Neuronal stem cell (in vitro differentiated cells): ENCODE results near the gene SQSTM1. TPM values are rescaled to one million over a fixed set of nuclear protein-coding genes. Genes with fewer than 3 reads are reported as not detected.

Experiments used
- DNase-seq: peaks from one replicate; pipeline ENCODE4 v3.0.0-alpha.2; 2013; ENCODE audit warnings: low spot score
- H2AFZ ChIP-seq: one replicate; pipeline ENCODE4 v1.6.1; 2013; ENCODE audit warnings: mild to moderate bottlenecking, low read length, inconsistent platforms
- H2AK5ac ChIP-seq: 2 replicates; pipeline ENCODE4 v1.6.1; 2013; ENCODE audit warnings: low read depth, mild to moderate bottlenecking, inconsistent platforms, low read length, moderate library complexity, mixed read lengths
- H2BK120ac ChIP-seq: 2 replicates; pipeline ENCODE4 v1.6.1; 2013; ENCODE audit warnings: low read depth, mild to moderate bottlenecking, inconsistent platforms, low read length, moderate library complexity, mixed read lengths
- H2BK12ac ChIP-seq: one replicate; pipeline ENCODE4 v1.6.1; 2013; ENCODE audit warnings: low read length, inconsistent platforms
- H2BK15ac ChIP-seq: 2 replicates; pipeline ENCODE4 v1.6.1; 2013; ENCODE audit warnings: mild to moderate bottlenecking, low read length, inconsistent platforms, mixed read lengths
- H2BK5ac ChIP-seq: one replicate; pipeline ENCODE4 v1.6.1; 2013; ENCODE audit warnings: inconsistent platforms, mild to moderate bottlenecking, low read length, moderate library complexity
- H3K14ac ChIP-seq: one replicate; pipeline ENCODE4 v1.6.1; 2013; ENCODE audit warnings: low read length, inconsistent platforms
- H3K18ac ChIP-seq: 2 replicates; pipeline ENCODE4 v1.6.1; 2013; ENCODE audit warnings: low read length, inconsistent platforms
- H3K23ac ChIP-seq: 2 replicates; pipeline ENCODE4 v1.6.1; 2013; ENCODE audit warnings: low read depth, mild to moderate bottlenecking, mixed read lengths, low read length, inconsistent platforms; ENCODE audit not compliant: poor library complexity
- H3K27ac ChIP-seq: replicated peaks from 3 replicates; pipeline ENCODE4 v1.5.1; 2013; ENCODE audit warnings: low read length, inconsistent platforms
- H3K27me3 ChIP-seq, 3 experiments: 2 replicates each; pipeline ENCODE4 v1.6.1; 2013; ENCODE audit warnings: low read length in 3 of 3, mild to moderate bottlenecking in 2 of 3, inconsistent platforms in 1 of 3, low read depth in 1 of 3, mixed read lengths in 1 of 3, moderate library complexity in 1 of 3; ENCODE audit not compliant: control insufficient read depth in 3 of 3, insufficient read depth in 3 of 3
- H3K36me3 ChIP-seq, 2 donors: replicated peaks in 1 of 2; 2 replicates each; pipeline ENCODE4 v1.6.1; 2013; ENCODE audit warnings: low read length in 2 of 2; ENCODE audit not compliant: control insufficient read depth in 2 of 2, insufficient read depth in 2 of 2
- H3K4ac ChIP-seq: 2 replicates; pipeline ENCODE4 v1.6.1; 2013; ENCODE audit warnings: inconsistent platforms, mild to moderate bottlenecking, low read length, moderate library complexity
- H3K4me1 ChIP-seq, 2 donors: 1 replicate in 1 of 2; 2 replicates in 1 of 2; pipeline ENCODE4 v1.6.1; 2013; ENCODE audit warnings: low read length in 2 of 2, low read depth in 1 of 2; ENCODE audit not compliant: control insufficient read depth in 2 of 2, insufficient read depth in 1 of 2
- H3K4me2 ChIP-seq: one replicate; pipeline ENCODE4 v1.6.1; 2013; ENCODE audit warnings: mild to moderate bottlenecking, low read length, inconsistent platforms; ENCODE audit not compliant: insufficient read depth, poor library complexity, severe bottlenecking
- H3K4me3 ChIP-seq, 2 donors: 2 replicates each; pipeline ENCODE4 v1.5.1; 2013; ENCODE audit warnings: low read length in 2 of 2, mild to moderate bottlenecking in 2 of 2, inconsistent platforms in 1 of 2, moderate library complexity in 1 of 2
- H3K79me1 ChIP-seq: one replicate; pipeline ENCODE4 v1.6.1; 2013; ENCODE audit warnings: low read depth, mild to moderate bottlenecking, inconsistent platforms, low read length, moderate library complexity
- H3K9ac ChIP-seq: one replicate; pipeline ENCODE4 v1.6.1; 2013; ENCODE audit warnings: mild to moderate bottlenecking, low read depth, low read length, inconsistent platforms; ENCODE audit not compliant: poor library complexity
- H3K9me3 ChIP-seq, 2 donors: replicated peaks in 1 of 2; 2 replicates each; pipeline versions ENCODE3 to v1.6.1; 2013; ENCODE audit warnings: low read length in 2 of 2, mild to moderate bottlenecking in 2 of 2, inconsistent platforms in 1 of 2, low read depth in 1 of 2, mixed read lengths in 1 of 2, moderate library complexity in 1 of 2; ENCODE audit not compliant: control insufficient read depth in 2 of 2, insufficient read depth in 1 of 2
- H4K8ac ChIP-seq: one replicate; pipeline ENCODE4 v1.6.1; 2013; ENCODE audit warnings: low read depth, mild to moderate bottlenecking, inconsistent platforms, low read length, moderate library complexity
- H4K91ac ChIP-seq: one replicate; pipeline ENCODE4 v1.6.1; 2013; ENCODE audit warnings: low read length, low read depth, mild to moderate bottlenecking, inconsistent platforms; ENCODE audit not compliant: poor library complexity
- WGBS, 2 donors: extraction: QIAGEN DNeasy Blood & Tissue Kit; methylation state at CpG; one replicate each; pipeline ENCODE4 v1.1.7; 2013; ENCODE audit warnings: missing lambda C conversion rate in 2 of 2, mixed read lengths in 1 of 2; ENCODE audit not compliant: insufficient read length in 2 of 2, insufficient replicate concordance in 1 of 2; ENCODE audit errors: extremely low coverage in 2 of 2; 5-methylcytosine and 5-hydroxymethylcytosine counted together
- polyA plus RNA-seq, 2 experiments: library from polyadenylated mRNA; stranded (reverse); fragments of 200-250 nt; gene quantifications; one replicate each; pipeline ENCODE4 v1.2.3, GENCODE V29; 2013

SQSTM1 gene
- 52.6 TPM for polyA plus RNA-seq (2013, experiment 1 of 2)
- polyA plus RNA-seq (2013, experiment 2 of 2) = 53.4 TPM

- Histone ChIP-seq H2BK120ac (peak within 1 kb of the TSS; percentile 99), H3K18ac (peak within 1 kb of the TSS; percentile 99), H2BK5ac (peak within 1 kb of the TSS; percentile 98), H3K27ac (peak within 1 kb of the TSS; percentile 88), H3K9me3 (peaks cover 0 to 2% of the 10 kb centered on the region in 2 donors), H2BK12ac (peak within 1 kb of the TSS; percentile 99), H3K36me3 (peaks cover 24 to 39% of the 10 kb centered on the region in 2 donors), H2BK15ac (peak within 1 kb of the TSS; percentile 97), H2AK5ac (peak within 1 kb of the TSS; percentile 100), H3K4ac (peak within 1 kb of the TSS; percentile 99), H3K4me2 (peak within 1 kb of the TSS; percentile 88), H4K8ac (peak within 1 kb of the TSS; percentile 97), H3K4me3 (peak within 1 kb of the TSS; percentile 87 to 91), H3K4me1 (peaks cover 23 to 35% of the 10 kb centered on the region in 2 donors), H3K9ac (peak within 1 kb of the TSS; percentile 99), H4K91ac (peak within 1 kb of the TSS; percentile 96), H3K27me3 (peaks cover 0 to 4% (median 0%) of the 10 kb centered on the region in 3 experiments), H3K79me1 (peaks cover 23% of the 10 kb centered on the region), H2AFZ (peak within 1 kb of the TSS; percentile 76), H3K23ac (peak within 1 kb of the TSS; percentile 99), H3K14ac (peak within 1 kb of the TSS; percentile 100)
- no CpG with 5 or more reads among the region's 81 CpGs for WGBS, 2 donors
- DNase-seq = peak; percentile 81
These were observed at the start of gene SQSTM1 for GRCh38 chr5:179820483-179821297. SQSTM1 (plus strand) TSS chr5:179820905; CDS start chr5:179820937, 32 bp downstream.

- WGBS, 2 donors = no CpG with 5 or more reads among the region's 4 CpGs
- no peak overlapping the region for H2BK12ac ChIP-seq
- no peak overlapping the region for H2AK5ac ChIP-seq
- no peak overlapping the region for H3K23ac ChIP-seq
- peaks cover 0 to 2% of the 10 kb centered on the region in 2 donors for H3K4me1 ChIP-seq
- no peak overlapping the region for H3K14ac ChIP-seq
- H3K9me3 ChIP-seq = no peaks in the 10 kb centered on the region
- H3K4ac ChIP-seq = no peak overlapping the region
- no peaks in the 10 kb centered on the region for H3K27me3 ChIP-seq
- no peak overlapping the region for H3K18ac ChIP-seq
- H4K91ac ChIP-seq = no peak overlapping the region
- no peak overlapping the region for H2BK15ac ChIP-seq
- H2AFZ ChIP-seq = no peak overlapping the region
- H2BK120ac ChIP-seq = no peak overlapping the region
- peaks cover 55 to 99% of the 10 kb centered on the region in 2 donors for H3K36me3 ChIP-seq
- DNase-seq = no peak
- no peak overlapping the region for H3K9ac ChIP-seq
- H3K27ac ChIP-seq = no peak overlapping the region
- H3K4me2 ChIP-seq = no peak overlapping the region
- peak overlapping the region in 1 of 2 donors; percentile 6 for H3K4me3 ChIP-seq
- no peak overlapping the region for H2BK5ac ChIP-seq
- H3K79me1 ChIP-seq = no peaks in the 10 kb centered on the region
- H4K8ac ChIP-seq = no peak overlapping the region
These were observed 49.3 kb upstream of the SQSTM1 start for GRCh38 chr5:179771311-179771895.

- peak overlapping the region; percentile 52 for H3K23ac ChIP-seq
- H4K91ac ChIP-seq = no peak overlapping the region
- no peaks in the 10 kb centered on the region for H3K4me1 ChIP-seq
- no peak overlapping the region for H2AK5ac ChIP-seq
- no peaks in the 10 kb centered on the region for H3K9me3 ChIP-seq
- no peak overlapping the region for H2BK15ac ChIP-seq
- H3K27me3 ChIP-seq = no peaks in the 10 kb centered on the region
- no CpG with 5 or more reads among the region's 6 CpGs for WGBS, 2 donors
- H3K4me2 ChIP-seq = no peak overlapping the region
- no peaks in the 10 kb centered on the region for H3K79me1 ChIP-seq
- no peak overlapping the region for H2BK5ac ChIP-seq
- H3K9ac ChIP-seq = no peak overlapping the region
- peaks cover 54 to 99% of the 10 kb centered on the region in 2 donors for H3K36me3 ChIP-seq
- H3K14ac ChIP-seq = no peak overlapping the region
- H3K4ac ChIP-seq = no peak overlapping the region
- no peak overlapping the region for H2AFZ ChIP-seq
- no peak overlapping the region for H2BK120ac ChIP-seq
- H3K4me3 ChIP-seq = no peak overlapping the region
- H2BK12ac ChIP-seq = no peak overlapping the region
- H3K27ac ChIP-seq = no peak overlapping the region
- H4K8ac ChIP-seq = no peak overlapping the region
- DNase-seq = no peak
- no peak overlapping the region for H3K18ac ChIP-seq
These were observed 48.4 kb upstream of the SQSTM1 start for GRCh38 chr5:179772351-179772750.

GRCh38 chr5:179773686-179774040 is 47.0 kb upstream of the SQSTM1 start:
- no peak overlapping the region for H2BK15ac ChIP-seq
- no peaks in the 10 kb centered on the region for H3K79me1 ChIP-seq
- no peak overlapping the region for H2BK120ac ChIP-seq
- no peak overlapping the region for H3K14ac ChIP-seq
- H3K4me2 ChIP-seq = no peak overlapping the region
- H3K36me3 ChIP-seq = peaks cover 56 to 99% of the 10 kb centered on the region in 2 donors
- H3K23ac ChIP-seq = no peak overlapping the region
- no peak overlapping the region for H4K91ac ChIP-seq
- no peak overlapping the region for H3K4me3 ChIP-seq
- no peak overlapping the region for H3K27ac ChIP-seq
- H4K8ac ChIP-seq = no peak overlapping the region
- H3K4me1 ChIP-seq = no peaks in the 10 kb centered on the region
- no peak overlapping the region for H3K9ac ChIP-seq
- no peak overlapping the region for H2AFZ ChIP-seq
- H3K4ac ChIP-seq = no peak overlapping the region
- H3K27me3 ChIP-seq = no peaks in the 10 kb centered on the region
- DNase-seq = no peak
- H3K9me3 ChIP-seq = no peaks in the 10 kb centered on the region
- H2AK5ac ChIP-seq = no peak overlapping the region
- no CpG with 5 or more reads among the region's 9 CpGs for WGBS, 2 donors
- no peak overlapping the region for H3K18ac ChIP-seq
- H2BK12ac ChIP-seq = no peak overlapping the region
- no peak overlapping the region for H2BK5ac ChIP-seq
